ENCODE results near the gene ANKRD29. TPM values are rescaled to one million over a fixed set of nuclear protein-coding genes. Genes with fewer than 3 reads are reported as not detected.
A peak's percentile ranks its signal among the peaks of the same experiment; 100 is the strongest.
"Not testable (repeated sequence)": the region's sequence is repeated elsewhere in the genome, so short reads cannot be mapped to it uniquely, and the experiment has no call there.

The ANKRD29 gene
- total RNA-seq, 1 donor from 2014 or later: 72.0 TPM

DNA sequence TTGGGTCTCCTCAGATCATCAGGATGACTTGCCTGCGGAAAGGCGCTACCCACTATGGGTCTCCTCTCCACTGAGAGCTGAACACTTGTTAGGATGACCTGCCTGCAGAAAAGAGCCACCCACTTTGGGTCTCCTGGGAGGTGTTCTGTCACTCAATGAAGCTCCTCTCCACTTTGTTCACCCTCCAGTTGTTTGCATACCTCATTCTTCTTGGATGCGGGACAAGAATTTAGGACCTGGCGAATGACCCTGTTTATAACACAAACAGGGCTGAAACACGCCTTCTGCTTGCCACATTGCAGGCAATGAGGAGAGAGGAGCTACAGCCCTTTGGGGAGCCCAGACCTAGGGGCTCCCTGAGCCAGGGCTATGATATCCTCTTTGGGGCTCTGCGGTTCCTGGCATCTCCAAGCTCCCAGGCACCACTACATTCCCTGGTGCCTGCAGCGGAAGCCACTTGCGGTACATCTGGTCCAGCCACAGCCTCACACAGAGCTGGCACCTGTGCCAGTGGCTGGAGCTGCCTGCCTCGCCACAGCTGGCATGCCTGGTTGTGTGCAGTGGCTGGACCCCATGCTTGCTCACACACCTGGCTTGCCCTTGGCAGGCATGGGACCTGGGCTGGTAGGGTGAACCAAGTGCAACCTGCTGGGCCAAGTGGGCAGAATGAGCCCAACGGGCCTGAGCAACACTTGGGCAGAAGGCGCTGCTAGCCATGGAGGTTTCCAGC is 20.6 kb downstream of the ANKRD29 start:
- Histone ChIP-seq H3K4me3 (no peak overlapping the region), H3K27me3 (no peaks in the 10 kb centered on the region), H3K36me3 (no peaks in the 10 kb centered on the region), H3K9me3 (no peaks in the 10 kb centered on the region), H3K27ac (no peak overlapping the region), H3K4me1 (no peaks in the 10 kb centered on the region)
- intact Hi-C loops (cut with DNase I): no loop called here
- ATAC-seq (peak; percentile 58), DNase-seq (no peak)
- TF ChIP-seq, protein P1, sequence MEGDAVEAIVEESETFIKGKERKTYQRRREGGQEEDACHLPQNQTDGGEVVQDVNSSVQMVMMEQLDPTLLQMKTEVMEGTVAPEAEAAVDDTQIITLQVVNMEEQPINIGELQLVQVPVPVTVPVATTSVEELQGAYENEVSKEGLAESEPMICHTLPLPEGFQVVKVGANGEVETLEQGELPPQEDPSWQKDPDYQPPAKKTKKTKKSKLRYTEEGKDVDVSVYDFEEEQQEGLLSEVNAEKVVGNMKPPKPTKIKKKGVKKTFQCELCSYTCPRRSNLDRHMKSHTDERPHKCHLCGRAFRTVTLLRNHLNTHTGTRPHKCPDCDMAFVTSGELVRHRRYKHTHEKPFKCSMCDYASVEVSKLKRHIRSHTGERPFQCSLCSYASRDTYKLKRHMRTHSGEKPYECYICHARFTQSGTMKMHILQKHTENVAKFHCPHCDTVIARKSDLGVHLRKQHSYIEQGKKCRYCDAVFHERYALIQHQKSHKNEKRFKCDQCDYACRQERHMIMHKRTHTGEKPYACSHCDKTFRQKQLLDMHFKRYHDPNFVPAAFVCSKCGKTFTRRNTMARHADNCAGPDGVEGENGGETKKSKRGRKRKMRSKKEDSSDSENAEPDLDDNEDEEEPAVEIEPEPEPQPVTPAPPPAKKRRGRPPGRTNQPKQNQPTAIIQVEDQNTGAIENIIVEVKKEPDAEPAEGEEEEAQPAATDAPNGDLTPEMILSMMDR (IDR thresholded peaks at IDR 0.05): no peak

DNA sequence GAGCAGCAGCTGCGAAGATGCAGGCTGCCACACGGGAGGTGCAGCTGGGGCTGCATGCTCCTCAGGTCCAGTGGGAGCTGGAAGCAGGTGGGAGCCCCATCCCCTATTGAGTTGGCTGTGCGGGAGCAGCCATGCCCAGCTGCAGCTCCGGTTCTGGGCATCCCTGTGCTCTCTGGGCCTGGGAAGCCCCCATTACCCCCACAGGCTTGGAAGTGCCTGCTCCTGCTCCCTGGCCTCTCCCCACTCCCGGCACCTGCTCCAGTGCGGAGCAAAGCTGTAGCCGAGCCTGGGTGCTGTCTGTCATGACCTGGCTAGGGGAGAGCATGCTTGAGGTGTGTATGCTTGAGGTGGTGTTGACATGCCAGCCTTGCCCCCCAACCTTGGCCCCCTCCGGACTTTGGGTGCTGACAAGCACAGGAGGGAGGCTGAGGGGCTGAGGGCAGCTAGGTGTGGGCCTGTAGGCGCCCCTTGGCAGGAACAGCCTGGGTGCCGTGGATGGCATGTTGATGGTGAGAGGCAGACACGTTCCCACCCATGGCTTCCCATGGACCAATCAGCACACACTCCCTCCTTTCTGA is 21.5 kb downstream of the ANKRD29 start:
- DNase-seq: no peak
- no peaks in the 10 kb centered on the region for H3K36me3 ChIP-seq
- TF ChIP-seq, protein P1 (IDR thresholded peaks at IDR 0.05): no peak
- H3K27ac ChIP-seq: no peak overlapping the region
- H3K4me1 ChIP-seq: no peaks in the 10 kb centered on the region
- intact Hi-C loops (cut with DNase I): no loop called here
- H3K27me3 ChIP-seq: no peaks in the 10 kb centered on the region
- H3K4me3 ChIP-seq: no peak overlapping the region
- no peaks in the 10 kb centered on the region for H3K9me3 ChIP-seq
- ATAC-seq: peak; percentile 28

DNA sequence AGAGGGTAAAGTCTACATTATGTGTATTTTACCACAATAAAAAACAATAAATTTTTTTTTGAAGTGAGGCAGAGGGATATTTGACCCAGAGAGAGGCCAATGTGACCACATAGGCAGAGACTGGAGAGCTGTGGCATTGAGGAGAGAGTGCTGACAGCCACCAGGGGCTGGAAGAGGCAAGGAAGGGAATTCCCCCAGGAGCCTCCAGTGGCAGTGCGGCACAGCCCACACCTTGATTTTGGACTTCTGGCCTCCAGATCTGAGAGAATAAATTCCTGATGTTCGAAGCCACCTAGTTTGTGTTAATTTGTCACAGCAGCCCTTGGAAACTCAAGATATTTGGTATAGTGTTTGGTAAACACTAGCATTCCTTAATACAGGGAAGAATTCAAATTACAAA is 22.7 kb downstream of the ANKRD29 start:
- H3K9me3 ChIP-seq: no peaks in the 10 kb centered on the region
- DNase-seq (no peak), ATAC-seq (peak; percentile 54)
- no peaks in the 10 kb centered on the region for H3K4me1 ChIP-seq
- intact Hi-C loops (cut with DNase I): no loop called here
- TF ChIP-seq, protein P1 (IDR thresholded peaks at IDR 0.05): no peak
- no peaks in the 10 kb centered on the region for H3K27me3 ChIP-seq
- no peak overlapping the region for H3K4me3 ChIP-seq
- no peaks in the 10 kb centered on the region for H3K36me3 ChIP-seq
- no peak overlapping the region for H3K27ac ChIP-seq

DNA sequence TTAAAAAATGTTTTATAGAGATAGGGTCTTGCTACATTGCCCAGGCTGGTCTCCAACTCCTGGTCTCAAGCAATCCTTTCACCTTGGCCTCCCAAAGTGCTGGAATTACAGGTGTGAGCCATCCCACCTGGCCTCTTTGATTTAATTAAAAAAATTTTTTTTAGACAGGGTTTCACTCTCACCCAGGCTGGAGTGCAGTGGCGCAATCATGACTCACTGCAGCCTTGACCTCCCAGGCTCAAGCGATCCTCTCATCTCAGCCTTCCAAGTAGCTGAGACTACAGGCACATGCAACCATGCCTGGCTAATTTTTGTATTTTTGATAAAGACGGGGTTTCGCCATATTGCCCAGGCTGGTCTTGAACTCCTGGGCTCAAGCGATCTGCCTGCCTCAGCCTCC is 26.3 kb downstream of the ANKRD29 start:
- H3K4me3 ChIP-seq; ATAC-seq; H3K36me3 ChIP-seq; intact Hi-C loops (cut with DNase I); DNase-seq; H3K4me1 ChIP-seq; H3K27ac ChIP-seq; H3K9me3 ChIP-seq; H3K27me3 ChIP-seq: not testable (repeated sequence)

DNA sequence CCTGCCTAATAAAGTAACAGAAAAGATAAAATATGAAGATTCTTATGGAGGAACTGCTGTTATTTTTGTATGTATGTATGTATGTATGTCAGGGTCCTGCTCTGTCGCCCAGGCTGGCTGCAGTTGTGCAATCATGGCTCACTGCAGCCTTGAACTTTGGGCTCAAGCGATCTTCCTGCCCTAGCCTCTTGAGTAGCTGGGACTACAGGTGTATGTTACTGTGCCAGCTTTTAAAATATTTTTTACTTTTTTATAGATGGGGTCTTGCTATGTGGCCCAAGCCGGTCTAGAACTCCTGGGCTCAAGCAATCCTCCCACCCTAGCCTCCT is 26.7 kb downstream of the ANKRD29 start:
- intact Hi-C loops (cut with DNase I): no loop called here
- Histone ChIP-seq H3K4me1 (no peaks in the 10 kb centered on the region), H3K27ac (no peak overlapping the region), H3K9me3 (no peaks in the 10 kb centered on the region), H3K27me3 (no peaks in the 10 kb centered on the region), H3K36me3 (no peaks in the 10 kb centered on the region), H3K4me3 (no peak overlapping the region)
- ATAC-seq (no peak), DNase-seq (no peak)
- TF ChIP-seq, protein P1 (IDR thresholded peaks at IDR 0.05): no peak

DNA sequence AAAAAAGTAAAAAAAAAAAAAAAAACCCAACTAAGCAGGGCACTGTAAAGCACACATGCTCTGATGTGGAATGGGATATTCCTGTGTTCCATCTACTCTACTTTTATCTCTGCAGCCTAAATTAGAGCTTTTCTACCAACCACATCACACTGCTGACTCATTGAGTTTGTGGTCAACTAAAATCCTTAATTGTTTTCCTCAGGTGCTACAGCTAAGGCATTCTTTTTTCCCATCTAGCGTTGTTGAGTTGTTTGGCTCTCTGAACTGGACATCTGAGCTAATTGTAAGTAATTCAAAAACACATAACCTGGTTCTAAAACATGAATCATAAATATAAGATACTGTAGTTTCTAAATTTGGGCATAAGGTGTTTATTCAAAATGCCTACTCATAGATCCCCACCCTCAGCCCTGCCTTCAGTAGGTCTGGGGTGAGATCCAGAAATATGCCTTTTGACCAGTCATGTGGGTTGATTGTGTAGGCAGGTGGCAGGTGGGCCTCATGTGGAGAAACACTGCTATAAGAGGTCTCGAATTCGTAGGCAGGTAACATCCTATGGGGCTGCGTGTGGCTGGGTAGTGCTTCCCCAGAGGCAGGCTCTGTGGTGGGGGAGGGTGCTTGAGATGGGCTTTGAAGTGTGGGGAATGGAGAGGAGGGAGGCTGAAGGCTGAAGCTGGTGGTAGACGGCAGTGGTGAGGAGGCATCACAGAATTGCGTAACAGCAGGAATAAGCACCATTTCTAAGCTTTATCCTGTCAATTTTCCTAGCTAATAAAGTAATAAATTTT is 27.2 kb downstream of the ANKRD29 start:
- Histone ChIP-seq H3K27me3 (no peaks in the 10 kb centered on the region), H3K4me3 (no peak overlapping the region), H3K36me3 (no peaks in the 10 kb centered on the region), H3K27ac (no peak overlapping the region), H3K4me1 (no peaks in the 10 kb centered on the region), H3K9me3 (no peaks in the 10 kb centered on the region)
- intact Hi-C loops (cut with DNase I): no loop called here
- DNase-seq: no peak
- peak; percentile 16 for ATAC-seq
- TF ChIP-seq, protein P1 (IDR thresholded peaks at IDR 0.05): no peak

Data from upper lobe of right lung (tissue), 1 donor.